ENCODE measurements around the gene ADGRD2. TPM values are rescaled to one million over a fixed set of nuclear protein-coding genes. Genes with fewer than 3 reads are reported as not detected.
A peak's percentile ranks its signal among the peaks of the same experiment; 100 is the strongest.

The ADGRD2 gene
- total RNA-seq, 5 donors from 2014 or later (not counting 1 experiment from before 2014, with no cell fraction given), result not detected

DNA sequence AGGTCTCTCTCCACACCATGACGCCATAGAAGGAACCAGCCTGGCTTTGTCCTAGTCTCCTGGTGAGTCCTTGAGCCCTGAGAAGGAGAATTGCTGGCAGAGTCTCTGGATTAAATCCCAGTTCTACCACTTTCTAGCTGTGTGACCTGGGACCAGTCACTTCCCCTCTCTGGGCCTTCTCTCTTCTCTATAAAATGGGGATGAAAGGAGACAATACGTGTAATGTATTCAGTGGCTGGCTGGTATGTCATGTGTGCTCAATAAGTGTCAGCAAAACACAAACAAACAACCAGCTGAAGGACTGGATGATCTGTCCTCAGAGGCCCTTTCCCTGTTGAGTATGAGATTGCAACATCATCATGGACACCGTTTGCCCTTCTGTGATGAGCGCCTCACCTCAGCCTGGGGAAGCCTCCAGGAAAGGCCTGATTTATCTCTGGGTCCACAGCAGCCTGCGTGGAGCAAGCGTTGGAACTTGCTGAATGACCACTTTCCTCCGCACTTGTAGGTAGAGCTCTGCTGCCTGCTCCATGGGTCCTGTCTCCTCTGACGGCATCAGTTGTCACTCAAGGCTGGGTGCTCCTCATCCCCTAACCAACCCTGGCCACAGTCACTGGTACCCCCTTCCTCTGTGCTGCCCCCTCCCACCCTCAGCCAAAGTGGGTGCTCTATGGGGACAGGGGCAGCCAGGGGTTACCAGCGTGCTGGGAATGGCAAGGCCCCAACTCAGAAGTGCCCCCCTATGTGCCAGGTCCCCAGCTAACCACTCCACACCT lies 60.6 kb downstream of the ADGRD2 start:
- Mint-ChIP-seq H3K9me3 (no peaks in the 10 kb centered on the region), H3K27ac (no peak overlapping the region)
- no peak for ATAC-seq (replicated peaks in 1 of 4)

DNA sequence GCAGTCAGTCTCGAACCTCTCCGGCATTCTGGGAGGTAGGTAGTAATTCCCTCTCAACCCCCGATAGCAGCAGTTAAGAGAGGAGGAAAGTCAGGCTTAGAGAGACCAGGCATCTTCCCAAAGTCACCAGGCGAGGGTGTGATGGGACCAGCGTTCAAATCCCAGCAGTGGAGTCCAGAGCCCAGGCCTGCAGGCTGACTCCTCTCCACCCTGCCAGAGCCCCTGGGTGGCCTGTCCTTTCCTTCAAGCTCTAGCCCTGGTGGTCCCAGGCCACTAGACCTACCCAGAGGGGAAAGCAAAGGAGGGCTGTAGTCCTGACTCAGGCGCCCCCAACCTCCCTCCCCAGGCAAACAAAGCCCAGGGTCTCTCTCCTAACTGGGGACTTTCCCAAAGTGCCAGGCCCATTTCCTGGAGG lies 61.2 kb downstream of the ADGRD2 start:
- Histone ChIP-seq H3K4me1 (ENCODE audit: control insufficient read depth in 1 of 2, extremely low read depth in 1 of 2, insufficient read depth in 2 of 2, low read length in 2 of 2) (no peaks in the 10 kb centered on the region), H3K36me3 (ENCODE audit: control insufficient read depth in 2 of 2, extremely low read depth in 1 of 2, insufficient read depth in 1 of 2, low read length in 1 of 2) (no peaks in the 10 kb centered on the region), H3K9me3 (no peaks in the 10 kb centered on the region), H3K4me3 (ENCODE audit: control insufficient read depth in 1 of 2, extremely low read depth in 1 of 2, low read length in 1 of 2) (no peak overlapping the region), H3K27me3 (replicated peaks in 1 of 2; ENCODE audit: control insufficient read depth in 2 of 2, extremely low read depth in 1 of 2, insufficient read depth in 2 of 2, low read length in 1 of 2) (peaks cover 0 to 38% of the 10 kb centered on the region in 2 experiments), H3K27ac (ENCODE audit: low read length) (no peak overlapping the region)
- H3K9me3 Mint-ChIP-seq, result no peaks in the 10 kb centered on the region
- peaks cover 11% of the 10 kb centered on the region in 2 donors for H3K27me3 Mint-ChIP-seq
- H3K36me3 Mint-ChIP-seq, result no peaks in the 10 kb centered on the region
- ChIA-PET CTCF (no interaction called here), POLR2A (no interaction called here)
- DNase-seq, result no peak
- no peak for ATAC-seq (replicated peaks in 1 of 4)
- peaks cover 0 to 6% (median 0%) of the 10 kb centered on the region in 3 donors for H3K4me1 Mint-ChIP-seq
- no peak overlapping the region for H3K27ac Mint-ChIP-seq
- H3K4me3 Mint-ChIP-seq, result no peak overlapping the region
- whole genome bisulfite sequencing (ENCODE audit: insufficient coverage), result no CpG with 5 or more reads among the region's 6 CpGs

More for the DNA sequence above, 60.6 kb downstream of the ADGRD2 start:
- no peaks in the 10 kb centered on the region for H3K4me1 ChIP-seq (ENCODE audit: control insufficient read depth in 1 of 2, extremely low read depth in 1 of 2, insufficient read depth in 2 of 2, low read length in 2 of 2)
- 84% methylated on average over 7 of the region's 9 CpGs for WGBS (ENCODE audit: insufficient coverage)
- POLR2A ChIA-PET, result no interaction called here
- Mint-ChIP-seq H3K36me3 (no peaks in the 10 kb centered on the region), H3K4me1 (peaks cover 0 to 6% (median 0%) of the 10 kb centered on the region in 3 donors), H3K4me3 (no peak overlapping the region), H3K27me3 (peaks cover 11 to 17% of the 10 kb centered on the region in 2 donors)
- no peak overlapping the region for H3K4me3 ChIP-seq (ENCODE audit: control insufficient read depth in 1 of 2, extremely low read depth in 1 of 2, low read length in 1 of 2)
- DNase-seq, result no peak
- no peak overlapping the region for H3K27ac ChIP-seq (ENCODE audit: low read length)
- peaks cover 0 to 44% of the 10 kb centered on the region in 2 experiments for H3K27me3 ChIP-seq (replicated peaks in 1 of 2; ENCODE audit: control insufficient read depth in 2 of 2, extremely low read depth in 1 of 2, insufficient read depth in 2 of 2, low read length in 1 of 2)
- CTCF ChIA-PET, result no interaction called here
- H3K36me3 ChIP-seq (ENCODE audit: control insufficient read depth in 2 of 2, extremely low read depth in 1 of 2, insufficient read depth in 1 of 2, low read length in 1 of 2), result no peaks in the 10 kb centered on the region
- no peaks in the 10 kb centered on the region for H3K9me3 ChIP-seq

DNA sequence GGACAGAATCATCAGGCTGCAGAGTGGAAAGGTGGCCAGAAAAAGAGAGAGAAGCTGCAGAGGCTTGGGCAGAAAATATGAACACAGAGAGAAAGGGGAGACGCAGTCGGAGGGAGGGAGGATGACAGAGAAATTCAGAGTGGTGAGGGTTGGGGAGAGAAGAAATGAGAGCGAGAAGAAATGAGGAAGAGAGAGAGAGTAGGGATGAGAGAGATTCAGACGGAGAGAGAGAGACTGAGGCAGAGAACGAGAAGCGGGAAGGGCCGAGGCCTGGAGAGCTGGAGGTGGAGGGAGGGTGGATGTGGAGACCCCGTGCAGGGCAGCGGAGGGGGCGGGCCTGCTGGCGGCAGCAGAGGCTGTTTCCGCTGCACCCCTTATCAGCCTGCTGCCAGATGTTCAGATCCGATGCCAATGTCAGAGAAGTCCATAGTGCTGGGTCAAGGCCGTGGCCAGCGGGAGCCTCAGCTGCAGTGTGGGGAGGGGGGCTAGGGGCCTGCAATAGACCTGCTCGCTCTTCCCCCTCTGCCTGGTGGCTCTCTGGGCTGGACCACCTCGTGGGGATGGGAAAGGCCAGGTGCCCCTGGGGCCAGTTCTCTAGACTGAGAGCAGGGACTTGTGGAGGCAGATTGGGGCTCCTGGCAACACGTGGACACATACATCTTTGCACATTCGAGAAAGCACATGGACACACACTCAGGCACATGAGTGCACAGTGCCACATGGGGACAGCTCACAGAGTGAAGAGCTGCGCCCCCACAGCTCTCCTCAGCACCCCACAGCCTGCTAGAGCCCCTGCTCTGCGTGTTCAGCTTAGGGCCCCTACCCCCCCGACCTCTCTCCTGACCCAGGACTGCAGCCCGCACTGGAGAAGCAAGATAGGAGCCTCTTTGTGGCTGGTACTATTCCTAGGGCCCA lies 61.9 kb downstream of the ADGRD2 start:
- no peak overlapping the region for H3K27ac Mint-ChIP-seq
- CTCF ChIA-PET, result no interaction called here

DNA sequence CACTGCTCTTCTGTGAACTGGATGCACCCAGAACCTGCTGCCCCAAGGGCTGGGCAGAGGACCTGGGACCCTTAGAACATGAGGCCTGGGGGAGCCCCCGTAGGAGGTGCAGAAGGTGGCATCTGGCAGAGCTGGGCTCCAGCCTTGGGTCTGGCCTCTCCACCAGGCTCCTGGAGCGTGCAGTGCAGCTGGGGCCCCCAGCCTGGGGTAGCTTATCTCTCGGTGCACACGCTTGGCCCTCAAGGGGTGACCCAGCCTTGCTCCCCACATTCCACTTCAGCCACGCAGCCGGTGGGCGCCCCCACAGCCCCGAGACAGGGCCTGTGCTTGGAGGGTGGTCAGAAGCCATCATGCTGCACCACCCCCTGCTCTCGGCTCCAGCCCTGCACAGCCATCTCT lies 62.6 kb downstream of the ADGRD2 start:
- H3K4me1 ChIP-seq (ENCODE audit: control insufficient read depth in 1 of 2, extremely low read depth in 1 of 2, insufficient read depth in 2 of 2, low read length in 2 of 2), result no peaks in the 10 kb centered on the region
- Mint-ChIP-seq H3K27ac (no peak overlapping the region), H3K27me3 (peaks cover 8% of the 10 kb centered on the region in 2 donors), H3K9me3 (no peaks in the 10 kb centered on the region), H3K4me3 (no peak overlapping the region), H3K36me3 (no peaks in the 10 kb centered on the region), H3K4me1 (peaks cover 0 to 6% (median 0%) of the 10 kb centered on the region in 3 donors)
- ChIA-PET POLR2A (no interaction called here), CTCF (no interaction called here)
- no peak overlapping the region for H3K27ac ChIP-seq (ENCODE audit: low read length)
- H3K36me3 ChIP-seq (ENCODE audit: control insufficient read depth in 2 of 2, extremely low read depth in 1 of 2, insufficient read depth in 1 of 2, low read length in 1 of 2), result no peaks in the 10 kb centered on the region
- WGBS (ENCODE audit: insufficient coverage), result 75% methylated on average over 7 of the region's 9 CpGs
- DNase-seq (no peak), ATAC-seq (replicated peaks in 1 of 4) (no peak)
- peaks cover 0 to 33% of the 10 kb centered on the region in 2 experiments for H3K27me3 ChIP-seq (replicated peaks in 1 of 2; ENCODE audit: control insufficient read depth in 2 of 2, extremely low read depth in 1 of 2, insufficient read depth in 2 of 2, low read length in 1 of 2)
- H3K4me3 ChIP-seq (ENCODE audit: control insufficient read depth in 1 of 2, extremely low read depth in 1 of 2, low read length in 1 of 2), result no peak overlapping the region
- no peaks in the 10 kb centered on the region for H3K9me3 ChIP-seq

More for the DNA sequence above, 61.9 kb downstream of the ADGRD2 start:
- DNase-seq (no peak), ATAC-seq (replicated peaks in 1 of 4) (peak in 1 of 4 experiments; percentile 5)
- Histone ChIP-seq H3K9me3 (no peaks in the 10 kb centered on the region), H3K27me3 (replicated peaks in 1 of 2; ENCODE audit: control insufficient read depth in 2 of 2, extremely low read depth in 1 of 2, insufficient read depth in 2 of 2, low read length in 1 of 2) (peaks cover 0 to 34% of the 10 kb centered on the region in 2 experiments), H3K4me1 (ENCODE audit: control insufficient read depth in 1 of 2, extremely low read depth in 1 of 2, insufficient read depth in 2 of 2, low read length in 2 of 2) (no peaks in the 10 kb centered on the region), H3K27ac (ENCODE audit: low read length) (no peak overlapping the region), H3K4me3 (ENCODE audit: control insufficient read depth in 1 of 2, extremely low read depth in 1 of 2, low read length in 1 of 2) (no peak overlapping the region), H3K36me3 (ENCODE audit: control insufficient read depth in 2 of 2, extremely low read depth in 1 of 2, insufficient read depth in 1 of 2, low read length in 1 of 2) (no peaks in the 10 kb centered on the region)
- H3K9me3 Mint-ChIP-seq, result no peaks in the 10 kb centered on the region
- H3K36me3 Mint-ChIP-seq, result no peaks in the 10 kb centered on the region
- H3K4me3 Mint-ChIP-seq, result no peak overlapping the region
- H3K4me1 Mint-ChIP-seq, result peaks cover 0 to 6% (median 0%) of the 10 kb centered on the region in 3 donors
- H3K27me3 Mint-ChIP-seq, result peaks cover 7 to 8% of the 10 kb centered on the region in 2 donors
- POLR2A ChIA-PET, result no interaction called here
- WGBS (ENCODE audit: insufficient coverage), result 47% methylated on average over 19 of the region's 23 CpGs

DNA sequence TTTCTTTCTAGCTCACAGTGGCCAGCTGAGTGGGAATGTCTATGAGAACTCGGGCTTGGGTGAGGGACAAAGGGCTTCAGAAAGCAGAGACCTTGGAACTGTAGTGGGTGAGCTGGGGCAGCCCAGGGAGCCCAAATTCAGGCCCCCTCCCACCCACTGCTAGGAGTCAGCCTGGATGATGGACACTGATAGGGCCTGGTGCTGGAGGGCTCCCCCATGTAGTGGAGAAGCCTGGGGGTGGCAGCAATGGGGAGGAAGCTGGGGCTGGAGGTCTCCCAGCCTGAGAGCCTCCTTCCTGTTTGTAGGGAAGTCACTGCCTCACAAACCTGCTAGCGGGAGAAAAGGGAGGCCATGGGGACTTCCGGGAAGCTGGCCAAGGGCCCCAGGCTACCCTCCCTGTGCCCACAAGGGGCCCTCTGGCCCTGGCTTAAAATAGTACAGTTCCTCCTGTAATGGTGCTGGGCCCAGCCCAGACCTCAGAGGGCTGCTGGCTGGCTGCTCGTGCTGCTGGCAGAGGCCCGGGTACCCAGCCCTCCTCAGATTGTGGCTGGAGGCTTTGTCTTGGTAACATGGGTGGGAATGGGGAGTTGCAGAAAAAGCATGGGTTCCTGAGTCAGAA lies 63.2 kb downstream of the ADGRD2 start:
- DNase-seq (no peak), ATAC-seq (replicated peaks in 1 of 4) (no peak)
- no peak overlapping the region for H3K27ac Mint-ChIP-seq
- Histone ChIP-seq H3K27me3 (replicated peaks in 1 of 2; ENCODE audit: control insufficient read depth in 2 of 2, extremely low read depth in 1 of 2, insufficient read depth in 2 of 2, low read length in 1 of 2) (peaks cover 0 to 32% of the 10 kb centered on the region in 2 experiments), H3K36me3 (ENCODE audit: control insufficient read depth in 2 of 2, extremely low read depth in 1 of 2, insufficient read depth in 1 of 2, low read length in 1 of 2) (no peaks in the 10 kb centered on the region), H3K4me3 (ENCODE audit: control insufficient read depth in 1 of 2, extremely low read depth in 1 of 2, low read length in 1 of 2) (no peak overlapping the region), H3K27ac (ENCODE audit: low read length) (no peak overlapping the region), H3K9me3 (no peaks in the 10 kb centered on the region), H3K4me1 (ENCODE audit: control insufficient read depth in 1 of 2, extremely low read depth in 1 of 2, insufficient read depth in 2 of 2, low read length in 2 of 2) (no peaks in the 10 kb centered on the region)
- no peaks in the 10 kb centered on the region for H3K36me3 Mint-ChIP-seq
- ChIA-PET CTCF (no interaction called here), POLR2A (no interaction called here)
- no peaks in the 10 kb centered on the region for H3K9me3 Mint-ChIP-seq
- no peak overlapping the region for H3K4me3 Mint-ChIP-seq
- 65% methylated on average over 4 of the region's 5 CpGs for WGBS (ENCODE audit: insufficient coverage)
- peaks cover 8% of the 10 kb centered on the region in 2 donors for H3K27me3 Mint-ChIP-seq
- peaks cover 0 to 6% (median 0%) of the 10 kb centered on the region in 3 donors for H3K4me1 Mint-ChIP-seq

DNA sequence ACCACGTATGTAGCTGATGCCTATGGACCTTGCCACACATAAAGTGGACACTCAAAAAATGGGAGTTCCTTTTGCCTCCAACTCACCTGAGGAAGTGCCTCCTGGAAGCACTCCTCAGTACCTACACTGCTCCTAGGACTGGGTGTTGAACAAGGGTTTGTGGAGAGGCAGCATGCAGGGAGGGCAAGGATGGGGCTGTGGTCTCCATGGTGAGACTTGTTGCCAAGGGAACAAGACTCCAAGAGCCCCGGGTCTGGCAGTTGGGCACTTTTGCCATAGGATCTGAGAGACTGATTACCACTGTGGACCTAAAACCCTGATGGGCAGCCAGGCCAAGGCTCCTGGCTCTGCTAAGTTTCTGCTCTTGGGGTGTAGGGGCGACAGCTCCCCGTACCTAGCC lies 63.9 kb downstream of the ADGRD2 start:
- Histone ChIP-seq H3K4me3 (ENCODE audit: control insufficient read depth in 1 of 2, extremely low read depth in 1 of 2, low read length in 1 of 2) (no peak overlapping the region), H3K4me1 (ENCODE audit: control insufficient read depth in 1 of 2, extremely low read depth in 1 of 2, insufficient read depth in 2 of 2, low read length in 2 of 2) (no peaks in the 10 kb centered on the region), H3K27ac (ENCODE audit: low read length) (no peak overlapping the region), H3K36me3 (ENCODE audit: control insufficient read depth in 2 of 2, extremely low read depth in 1 of 2, insufficient read depth in 1 of 2, low read length in 1 of 2) (no peaks in the 10 kb centered on the region), H3K27me3 (replicated peaks in 1 of 2; ENCODE audit: control insufficient read depth in 2 of 2, extremely low read depth in 1 of 2, insufficient read depth in 2 of 2, low read length in 1 of 2) (peaks cover 0 to 36% of the 10 kb centered on the region in 2 experiments), H3K9me3 (no peaks in the 10 kb centered on the region)
- ATAC-seq (replicated peaks in 1 of 4), result no peak
- ChIA-PET CTCF (no interaction called here), POLR2A (no interaction called here)
- Mint-ChIP-seq H3K9me3 (no peaks in the 10 kb centered on the region), H3K4me3 (no peak overlapping the region), H3K27me3 (peaks cover 8% of the 10 kb centered on the region in 2 donors), H3K27ac (no peak overlapping the region), H3K4me1 (peaks cover 0 to 6% (median 0%) of the 10 kb centered on the region in 3 donors), H3K36me3 (no peaks in the 10 kb centered on the region)
- WGBS (ENCODE audit: insufficient coverage), result 88% methylated on average over 4 of the region's 4 CpGs
- no peak for DNase-seq
